NCI-H2196 treated with DMSO at 0.1 percent for 48 hours (cell line): ENCODE results near the gene ETS2.
"Not testable (repeated sequence)": the region's sequence is repeated elsewhere in the genome, so short reads cannot be mapped to it uniquely, and the experiment has no call there.

Experiments used
- DNase-seq: peaks from one replicate; lab custom pipeline; 2025; ENCODE audit not compliant: unreplicated experiment; lab: John Stamatoyannopoulos, UW

Gene ETS2

DNA sequence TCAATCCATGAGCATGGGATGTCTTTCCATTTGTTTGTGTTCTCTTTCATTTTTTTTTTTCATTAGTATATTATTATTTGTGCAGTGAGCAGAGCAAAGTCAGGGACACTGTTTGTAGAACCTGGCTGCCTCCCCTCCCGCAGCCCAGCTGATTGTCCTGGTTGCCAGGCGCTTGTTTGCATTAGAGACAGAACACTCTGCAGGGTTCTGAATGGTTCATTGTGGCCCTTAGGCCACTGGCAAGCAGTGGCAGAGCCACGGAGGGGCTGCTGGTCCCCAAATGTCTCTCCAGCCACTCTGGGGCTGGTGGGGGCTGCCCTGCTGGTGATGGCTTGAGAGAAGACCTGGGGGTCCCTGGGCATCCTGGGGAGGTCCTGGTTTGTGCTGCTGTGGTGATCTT is 29.0 kb downstream of the ETS2 start:
- no peak for DNase-seq

DNA sequence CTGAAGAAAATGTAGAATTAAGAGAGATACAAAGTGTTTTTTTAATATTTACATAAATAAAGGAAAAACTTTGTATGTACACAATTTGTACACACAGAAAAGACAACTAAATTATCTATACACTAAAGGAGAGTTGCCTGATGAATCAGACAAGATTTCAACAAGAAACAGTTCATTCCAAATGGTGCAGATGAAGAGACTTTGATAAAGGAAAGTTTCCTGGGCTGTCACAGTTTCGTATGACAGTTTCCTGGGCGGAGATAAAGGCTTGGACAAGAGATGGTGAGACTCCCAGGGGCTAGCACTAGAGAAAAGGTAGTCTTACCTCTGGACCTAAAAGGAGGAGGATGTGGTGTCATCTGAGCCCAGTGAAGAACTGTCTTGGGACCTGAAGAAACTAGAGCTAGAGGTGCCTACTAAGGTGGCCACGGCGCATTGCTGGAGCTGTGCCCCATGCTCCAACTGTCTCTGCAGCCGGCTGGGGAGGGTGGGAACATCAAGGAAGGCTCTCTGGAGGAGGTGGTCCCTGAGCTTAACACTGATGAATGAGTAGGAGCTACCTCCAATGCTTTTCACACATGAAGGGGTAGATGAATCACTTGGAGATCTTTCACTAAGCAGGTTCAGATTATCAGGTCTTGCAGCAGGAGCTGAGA is 32.2 kb downstream of the ETS2 start:
- DNase-seq = no peak

DNA sequence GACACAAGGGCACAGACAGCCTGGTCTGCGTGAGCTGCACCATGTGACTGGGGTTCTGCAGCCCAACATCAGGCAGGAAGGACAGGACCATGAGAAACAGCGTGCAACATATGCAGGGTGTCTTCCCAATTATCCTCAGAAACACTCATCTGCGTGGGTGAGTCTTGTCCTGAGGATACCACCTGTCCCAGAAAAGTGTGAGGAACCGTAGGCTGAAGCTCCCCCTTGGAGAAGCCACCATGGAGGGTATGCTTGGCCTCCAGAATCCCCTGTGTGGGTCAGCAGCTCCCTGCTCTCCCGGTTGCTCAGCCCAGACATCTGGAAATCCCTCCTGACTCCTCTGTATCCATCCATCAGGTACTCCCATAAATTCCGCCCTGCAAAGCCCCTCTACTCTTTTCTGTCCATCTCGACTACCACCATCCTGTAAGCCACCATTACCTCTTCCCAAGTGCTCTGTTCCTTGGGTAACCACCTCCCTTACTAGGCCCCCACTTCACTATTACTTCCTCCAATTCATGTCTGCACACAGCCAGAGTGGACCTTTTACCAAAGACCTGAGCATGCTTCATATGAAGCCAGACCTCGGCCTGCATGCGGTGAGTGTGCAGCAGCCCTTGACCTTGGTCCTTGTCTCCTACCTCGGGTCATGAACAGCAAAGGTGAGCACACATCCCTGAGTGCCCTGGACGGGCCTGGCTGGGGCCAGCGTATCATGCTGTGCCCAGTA is 33.0 kb downstream of the ETS2 start:
- no peak for DNase-seq

DNA sequence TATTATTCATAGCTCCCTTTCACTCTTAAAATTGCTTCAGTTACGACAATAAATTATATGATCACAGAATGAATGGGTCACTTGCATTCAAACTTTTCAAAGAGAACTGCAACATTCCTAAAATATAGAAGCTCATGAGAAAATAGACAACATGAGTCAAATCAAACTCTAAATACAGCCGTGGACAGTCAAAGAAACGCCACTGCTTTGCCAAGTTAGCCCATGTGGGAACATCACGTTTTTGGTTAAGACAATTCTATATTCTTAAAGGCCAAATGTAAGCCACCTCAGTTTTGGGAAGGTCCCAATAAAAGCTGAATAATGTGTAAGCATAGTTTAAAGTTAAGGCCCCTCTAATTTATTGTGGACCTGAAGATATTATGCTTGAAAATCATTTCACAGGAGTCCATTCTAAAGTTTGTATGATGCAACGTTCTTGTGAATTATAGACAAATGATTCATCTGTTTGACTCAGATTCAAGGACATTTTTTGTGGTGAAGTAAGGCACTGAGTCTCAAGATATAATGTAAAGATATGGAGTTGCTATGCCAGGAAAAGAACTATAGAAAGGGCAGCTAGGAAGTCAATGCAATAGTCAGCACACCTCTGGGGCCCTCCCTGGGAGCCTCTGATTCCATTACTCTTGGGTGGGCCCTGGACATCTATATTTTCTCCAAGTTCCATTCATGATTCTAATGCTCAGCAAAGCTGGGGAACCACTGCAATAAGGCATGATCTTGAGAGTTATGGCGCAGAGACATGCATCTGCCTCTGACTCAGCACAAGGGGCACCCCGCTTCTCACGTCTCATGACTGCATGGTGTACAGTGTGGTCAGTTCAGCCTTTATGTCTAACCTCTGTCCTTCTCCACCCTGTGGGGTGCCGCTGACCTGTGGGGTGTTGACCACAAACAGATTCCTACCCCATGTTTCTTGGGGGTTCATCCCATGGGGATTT is 33.9 kb downstream of the ETS2 start:
- DNase-seq = no peak

DNA sequence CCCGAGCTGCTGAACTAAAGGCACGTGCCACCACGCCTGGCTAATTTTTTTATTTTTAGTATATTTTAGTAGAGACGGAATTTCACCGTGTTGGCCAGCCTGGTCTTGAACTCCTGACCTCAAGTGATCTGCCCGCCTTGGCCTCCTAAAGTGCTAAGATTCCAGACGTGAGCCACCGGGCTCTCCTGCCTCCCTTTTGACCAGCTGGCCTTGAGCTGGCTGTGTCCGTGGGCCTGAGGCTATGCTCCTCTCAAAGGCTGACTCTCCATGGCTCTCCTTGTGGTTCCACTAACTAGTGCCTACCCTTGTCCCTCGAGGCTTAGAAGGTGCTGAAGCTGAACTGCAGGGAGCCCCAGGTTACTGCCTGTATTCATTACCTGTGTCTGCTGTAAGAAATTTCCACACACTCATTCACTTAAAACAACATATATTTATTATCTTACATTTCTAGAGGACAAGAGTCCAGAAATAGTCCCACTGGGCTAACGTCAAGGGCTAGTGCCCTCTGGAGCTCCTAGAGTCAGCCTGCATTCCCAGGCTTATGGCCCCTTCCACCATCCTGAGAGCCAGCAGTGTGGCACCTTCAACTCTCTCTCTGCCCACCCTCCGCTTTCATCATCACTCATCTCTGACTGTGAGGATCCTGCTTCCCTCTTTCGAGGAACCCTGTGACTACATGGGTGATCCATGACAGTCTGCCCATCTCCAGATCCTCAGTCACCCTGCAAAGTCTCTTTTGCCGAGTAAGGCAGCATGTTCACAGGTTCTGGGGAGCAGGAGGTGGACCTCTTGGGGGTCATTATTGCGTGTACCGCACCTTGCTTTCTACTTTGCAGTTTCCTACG is 34.9 kb downstream of the ETS2 start:
- no peak for DNase-seq

DNA sequence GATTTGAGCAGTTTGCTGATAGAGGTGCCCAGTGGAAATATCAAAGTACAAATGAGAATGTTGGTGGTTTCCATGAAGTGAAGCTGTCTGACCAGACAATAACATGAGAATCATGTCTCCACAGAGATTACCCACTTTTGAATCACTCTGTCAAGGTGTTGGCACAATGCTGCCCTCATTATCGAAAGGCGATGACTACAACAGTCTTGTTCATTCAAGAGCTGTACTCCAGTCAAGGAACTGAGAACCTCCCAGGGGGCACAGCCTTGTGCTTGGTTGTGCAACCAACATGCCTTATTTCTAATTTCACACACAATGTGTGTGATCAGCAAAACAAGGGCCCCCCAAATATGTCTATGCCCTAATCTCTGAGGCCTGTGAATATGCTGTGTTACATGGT is 35.7 kb downstream of the ETS2 start:
- no peak for DNase-seq

DNA sequence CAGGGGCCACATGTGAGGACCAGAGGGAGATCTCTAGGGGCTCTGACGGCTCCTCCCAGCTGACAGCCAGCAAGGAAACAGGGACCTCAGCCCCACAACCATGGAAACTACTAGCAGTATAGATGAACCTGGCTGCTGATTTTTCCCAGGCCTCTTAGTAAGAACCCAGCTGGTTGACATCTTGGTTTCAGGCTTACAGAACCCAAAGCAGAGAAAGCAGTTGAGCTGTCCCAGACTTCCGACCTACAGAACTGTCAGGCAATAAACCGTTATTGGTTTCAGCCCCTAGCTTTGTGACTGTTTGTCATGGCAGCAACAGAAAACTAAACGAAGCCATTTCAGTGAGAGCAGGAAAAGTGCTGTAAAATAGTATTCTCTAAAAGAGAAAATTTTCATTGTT is 36.4 kb downstream of the ETS2 start:
- no peak for DNase-seq

DNA sequence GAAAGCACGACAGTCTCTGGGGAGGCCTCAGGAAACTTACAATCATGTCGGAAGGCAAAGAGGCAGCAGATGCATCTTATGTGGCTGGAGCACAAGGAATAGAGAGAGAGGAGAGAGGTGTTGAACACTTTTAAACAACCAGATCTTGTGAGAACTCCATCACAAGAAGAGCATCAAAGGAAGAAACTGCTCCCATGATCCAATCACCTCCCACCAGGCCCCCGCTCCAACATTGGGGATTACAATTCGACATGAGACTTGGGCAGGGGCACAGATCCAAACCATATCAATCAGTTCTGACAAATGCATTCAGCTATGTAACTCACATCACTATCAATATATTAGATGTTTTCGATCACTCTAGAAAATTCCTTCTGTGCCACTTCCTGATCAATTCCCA is 37.6 kb downstream of the ETS2 start:
- DNase-seq = no peak

DNA sequence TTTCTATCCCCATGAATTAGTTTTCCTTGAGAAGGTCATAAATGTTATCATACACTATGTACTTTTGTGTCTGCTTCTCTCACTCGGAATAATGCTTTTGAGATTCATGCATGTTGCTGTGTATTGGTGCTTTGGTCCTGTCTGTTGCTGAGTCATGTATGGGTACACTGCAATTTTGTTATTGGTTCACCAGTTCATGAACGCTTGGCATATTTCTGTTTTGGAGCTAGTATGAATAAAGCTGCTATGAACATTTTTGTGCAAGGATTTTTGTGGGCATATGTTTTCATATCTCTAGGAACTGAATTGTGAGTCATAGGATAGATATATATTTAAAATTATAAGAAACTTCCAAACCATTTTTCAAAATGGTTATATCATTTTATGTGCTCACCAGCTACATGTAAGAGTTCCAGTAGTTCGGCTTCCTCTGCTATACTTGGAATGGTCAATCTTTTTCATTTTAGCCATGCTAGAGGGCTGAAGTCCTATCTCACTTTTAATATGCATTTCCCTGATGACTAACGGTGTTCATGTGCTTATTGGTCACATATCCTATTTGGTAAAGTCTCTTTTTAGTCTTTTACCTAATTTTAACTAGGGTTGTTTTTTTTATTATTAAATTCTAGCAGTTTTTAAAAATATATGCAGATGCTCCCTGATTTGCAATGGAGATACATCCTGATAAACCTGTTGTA is 38.2 kb downstream of the ETS2 start:
- DNase-seq = no peak

DNA sequence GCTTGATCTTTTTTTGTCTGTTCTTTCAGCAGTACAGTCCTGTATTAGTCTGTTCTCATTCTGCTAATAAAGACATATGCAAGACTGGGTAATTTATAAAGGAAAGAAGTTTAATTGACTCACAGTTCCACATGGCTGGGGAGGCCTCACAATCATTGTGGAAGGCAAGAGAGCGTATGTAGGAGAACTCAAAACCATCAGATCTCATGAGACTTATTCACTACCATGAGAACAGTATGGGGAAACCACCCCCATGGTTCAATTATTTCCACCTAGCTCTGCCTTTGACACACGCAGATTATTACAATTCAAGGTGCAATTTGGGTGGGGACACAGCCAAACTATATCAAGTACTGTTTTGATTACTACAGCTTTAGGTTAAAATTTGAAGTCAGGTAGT is 39.6 kb downstream of the ETS2 start:
- DNase-seq = not testable (repeated sequence)

DNA sequence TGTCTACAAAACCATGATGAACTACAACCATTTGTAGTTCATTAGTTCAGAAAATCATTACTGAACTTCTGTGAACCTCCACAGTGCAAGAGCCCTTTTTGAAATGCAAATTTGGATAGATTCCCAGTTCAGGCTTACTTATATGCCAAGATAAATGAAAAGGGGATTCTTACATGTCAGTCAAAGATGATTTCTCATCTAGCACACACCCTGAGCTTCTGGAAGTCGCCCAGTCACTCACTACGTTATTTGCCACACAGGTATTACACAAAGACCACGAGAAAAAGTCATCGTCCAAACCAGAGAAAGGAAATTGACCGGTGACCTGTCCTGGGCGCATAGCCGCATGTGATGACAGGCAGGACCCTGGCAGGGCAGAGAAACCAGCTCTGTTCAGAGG is 41.8 kb downstream of the ETS2 start:
- no peak for DNase-seq

DNA sequence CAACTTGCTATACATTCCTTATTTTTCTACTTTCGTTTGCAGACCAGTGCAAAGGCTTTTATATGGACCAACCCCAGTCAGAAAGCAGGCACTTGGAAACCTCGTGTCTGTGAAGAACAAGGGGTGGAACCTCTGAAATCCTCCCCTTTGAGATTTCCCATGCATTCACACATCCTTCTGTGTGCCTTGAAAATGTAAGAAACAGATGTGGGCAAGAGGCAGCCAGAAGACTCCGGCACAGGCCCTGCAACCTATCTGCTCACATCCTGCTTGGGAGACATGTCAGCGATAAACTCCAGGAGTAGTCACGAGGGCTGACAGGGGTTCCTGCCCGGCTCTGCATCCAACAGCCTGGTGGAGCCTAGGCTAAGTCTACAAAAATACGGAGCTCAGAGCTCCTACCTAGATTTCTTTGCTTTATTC is 42.5 kb downstream of the ETS2 start:
- DNase-seq = no peak

DNA sequence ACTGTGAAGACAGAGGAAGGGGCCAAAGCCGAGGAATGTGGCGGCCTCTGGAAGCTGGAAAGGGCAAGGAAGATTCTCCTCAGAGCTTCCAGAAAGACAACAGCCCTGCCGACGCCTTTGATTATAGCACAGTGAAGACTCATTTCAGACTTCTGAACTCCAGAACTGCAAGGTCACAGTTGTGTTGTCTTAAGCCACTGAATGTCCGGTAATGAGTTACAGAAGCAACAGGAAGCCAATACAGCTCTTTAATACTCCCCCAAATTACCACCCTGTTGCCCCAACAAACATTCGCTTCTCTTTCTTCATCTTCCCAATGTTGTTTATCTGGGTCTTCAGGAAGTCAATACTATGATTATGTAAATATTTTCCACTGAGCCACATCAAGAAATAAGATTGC is 44.0 kb downstream of the ETS2 start:
- DNase-seq = no peak

DNA sequence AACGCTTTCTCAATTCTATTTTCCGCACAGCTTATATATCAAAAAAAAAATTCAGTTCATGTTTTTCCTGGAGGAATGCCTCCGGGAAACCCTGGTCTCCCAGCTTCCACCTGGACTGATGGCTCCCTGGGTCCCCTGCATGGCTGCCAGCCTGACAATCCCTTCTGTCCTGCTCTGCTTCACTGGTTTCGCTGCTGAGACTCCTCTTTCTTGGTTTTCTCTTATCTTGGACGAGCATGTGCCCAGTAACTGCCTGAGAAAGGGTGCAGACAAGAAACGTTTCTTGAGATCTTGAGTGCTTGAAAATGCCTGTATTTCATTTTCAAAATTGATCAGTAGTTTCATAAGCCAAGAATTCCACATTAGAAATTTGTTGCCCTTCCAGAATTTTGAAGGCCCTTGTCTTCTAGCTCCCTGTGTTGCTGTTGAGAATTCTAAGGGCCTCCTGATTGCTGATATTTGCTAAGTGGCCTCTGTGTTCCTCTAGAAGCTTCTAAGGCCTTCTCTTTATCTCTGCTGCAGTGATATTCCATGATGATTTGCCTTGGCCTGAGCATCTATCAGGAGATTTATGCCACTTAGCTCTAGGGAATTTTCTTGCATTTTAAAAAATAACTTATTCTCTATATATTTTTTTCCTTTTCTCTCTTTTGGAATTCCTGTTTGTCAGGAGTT is 44.7 kb downstream of the ETS2 start:
- no peak for DNase-seq

DNA sequence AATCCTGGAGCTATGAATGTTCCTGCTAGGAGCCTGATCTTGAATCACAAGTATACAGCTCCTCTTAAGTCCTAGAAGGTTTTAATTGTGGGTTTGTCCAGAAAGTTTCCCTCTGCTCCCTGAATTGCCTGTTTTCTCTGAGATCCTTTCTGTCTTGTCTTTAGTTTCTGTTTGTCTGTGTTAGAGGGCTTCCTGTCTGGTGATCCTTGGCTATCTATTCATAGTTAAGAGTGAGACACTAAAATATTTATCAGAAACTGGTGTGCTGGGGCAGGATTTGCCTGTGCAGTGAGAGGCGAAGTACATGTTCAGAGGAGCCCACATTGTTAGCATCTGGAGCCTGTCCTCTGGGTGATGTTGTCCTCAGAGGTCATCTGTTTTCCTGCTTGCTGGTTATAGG is 45.4 kb downstream of the ETS2 start:
- no peak for DNase-seq

DNA sequence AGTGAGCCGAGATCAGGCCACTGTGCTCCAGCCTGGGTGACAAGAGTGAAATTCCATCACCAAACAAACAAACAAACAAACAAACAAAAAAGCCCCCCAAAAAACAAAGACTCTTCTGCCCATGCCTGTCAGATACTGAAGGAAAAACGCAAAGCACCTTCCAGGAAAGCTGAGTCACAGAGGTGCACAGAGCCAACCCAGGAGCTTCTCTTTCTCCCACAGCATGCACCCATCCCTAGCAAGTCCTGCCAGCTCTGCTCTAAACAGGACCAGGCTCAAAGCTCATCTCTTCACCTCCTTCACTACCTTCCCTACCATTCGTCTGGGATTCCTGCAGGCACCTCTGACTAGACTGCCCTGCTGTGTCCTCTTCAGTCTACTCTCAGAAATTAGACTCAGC is 46.5 kb downstream of the ETS2 start:
- no peak for DNase-seq

DNA sequence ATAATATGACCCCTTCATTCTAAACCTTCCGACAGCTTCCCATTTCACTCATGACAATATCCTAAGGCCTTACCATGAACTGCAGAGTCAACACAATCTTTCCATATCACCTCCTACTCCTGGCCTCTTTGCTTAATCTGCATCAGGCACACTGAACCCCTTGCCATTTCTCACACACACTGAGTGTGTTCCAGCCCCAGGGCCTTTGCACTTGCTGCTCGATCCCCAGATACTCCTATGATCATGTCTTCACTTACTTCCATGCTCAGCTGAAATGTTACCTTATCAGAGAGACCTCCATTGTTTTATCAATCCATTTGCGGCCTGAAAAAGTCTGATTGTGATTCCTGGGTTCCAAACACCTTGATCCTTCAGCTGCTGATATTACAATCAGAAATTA is 47.0 kb downstream of the ETS2 start:
- DNase-seq = no peak

DNA sequence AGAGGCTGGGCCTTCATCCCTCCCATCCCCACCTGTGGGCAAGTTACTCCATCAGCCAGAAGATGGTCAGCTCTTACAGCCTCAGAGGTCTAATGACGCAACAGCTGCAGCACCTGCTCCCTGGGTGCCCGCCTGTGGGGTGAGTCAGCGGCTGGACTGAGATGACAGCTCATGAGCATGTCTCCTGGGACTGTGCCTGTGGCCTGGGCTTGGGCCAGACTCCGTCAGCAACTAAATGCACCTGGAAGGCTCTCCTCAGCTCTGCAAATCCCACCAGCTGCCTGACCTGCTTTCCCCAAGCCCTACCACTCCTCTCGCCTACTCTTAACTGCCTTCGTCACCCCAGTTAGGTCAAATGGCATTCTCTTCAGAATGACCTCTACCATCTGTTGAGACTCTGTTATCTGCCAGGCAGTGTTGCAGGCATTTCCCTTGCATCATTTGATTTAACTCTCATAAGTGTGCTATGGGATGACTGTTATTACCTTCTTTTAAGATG is 47.7 kb downstream of the ETS2 start:
- peak; percentile 87 for DNase-seq

DNA sequence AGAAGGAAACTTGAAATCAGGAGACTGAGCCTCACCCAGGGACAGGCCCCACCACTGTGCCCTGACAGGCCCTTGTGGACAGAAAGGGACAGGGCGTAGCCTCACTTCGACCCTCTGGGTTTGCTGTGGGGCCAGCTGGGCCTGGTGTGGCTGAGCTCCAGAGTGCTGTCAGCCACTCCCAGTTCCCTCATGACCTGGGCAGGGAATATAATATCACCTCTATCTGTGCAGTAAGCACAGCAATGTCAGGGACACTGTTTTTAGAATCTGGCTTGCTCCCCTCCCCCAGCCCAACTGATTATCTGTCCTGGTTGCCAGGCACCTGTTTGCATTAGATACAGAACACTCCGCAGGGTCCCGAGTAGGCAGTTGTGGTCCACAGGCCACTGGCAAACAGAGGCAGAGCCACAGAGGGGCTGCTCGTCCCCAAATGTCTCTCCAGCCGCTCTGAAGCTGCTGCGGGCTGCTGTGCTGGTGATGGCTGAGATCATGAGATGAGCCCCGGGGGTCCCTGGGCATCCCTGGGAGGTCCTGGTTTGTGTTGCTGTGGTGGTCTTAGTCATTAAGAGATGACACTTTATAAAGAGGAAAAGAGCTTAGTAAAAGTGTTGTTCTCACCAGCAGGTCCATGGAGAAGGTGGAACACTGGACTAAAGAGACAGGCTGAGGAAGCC is 51.6 kb downstream of the ETS2 start:
- no peak for DNase-seq
